Neural cell (in vitro differentiated cells): Measurements from ENCODE around the gene ODF2.

Experiments
- CTCF ChIP-seq: fragments of 450-650 bp; IDR thresholded peaks from 2 replicates; pipeline ENCODE4 v1.5.1; 2014; ENCODE audit warnings: antibody characterized with exemption, mild to moderate bottlenecking, moderate library complexity; ENCODE audit not compliant: poor library complexity, severe bottlenecking
- EP300 ChIP-seq: fragments of 450-650 bp; conservative IDR thresholded peaks from 2 replicates; pipeline ENCODE4 v1.6.1; 2014; ENCODE audit warnings: antibody characterized with exemption, mild to moderate bottlenecking, moderate library complexity; ENCODE audit not compliant: poor library complexity, severe bottlenecking
- EZH2 ChIP-seq: fragments of 200-600, 300-800 bp; shearing (Covaris generic), sonication (generic); IDR thresholded peaks from 2 replicates; pipeline ENCODE4 v1.6.1; 2014; ENCODE audit warnings: antibody characterized with exemption, low read length, borderline replicate concordance, mild to moderate bottlenecking; ENCODE audit not compliant: insufficient read depth, poor library complexity, severe bottlenecking
- MXI1 ChIP-seq: fragments of 450-650 bp; conservative IDR thresholded peaks from 2 replicates; pipeline ENCODE4 v1.6.1; 2014; ENCODE audit warnings: antibody characterized with exemption, mild to moderate bottlenecking; ENCODE audit not compliant: poor library complexity, severe bottlenecking
- POLR2AphosphoS5 ChIP-seq: IDR thresholded peaks from 2 replicates; pipeline ENCODE4 v1.6.1; 2012
- RAD21 ChIP-seq: fragments of 450-650 bp; conservative IDR thresholded peaks from 2 replicates; pipeline ENCODE4 v1.6.1; 2014; ENCODE audit warnings: antibody characterized with exemption, mild to moderate bottlenecking, moderate library complexity
- REST ChIP-seq: IDR thresholded peaks from 2 replicates; pipeline ENCODE4 v1.6.1; 2012; ENCODE audit warnings: borderline replicate concordance
- SMC3 ChIP-seq: fragments of 450-650 bp; conservative IDR thresholded peaks from 2 replicates; pipeline ENCODE4 v1.6.1; 2014; ENCODE audit warnings: antibody characterized with exemption, mild to moderate bottlenecking, moderate library complexity; ENCODE audit not compliant: poor library complexity
- TAF1 ChIP-seq: IDR thresholded peaks from 2 replicates; pipeline ENCODE4 v1.6.1; 2012; ENCODE audit warnings: low read depth

- no peak for TF ChIP-seq EZH2
- TF ChIP-seq CTCF = no peak
- TF ChIP-seq POLR2AphosphoS5 = no peak
- no peak for TF ChIP-seq SMC3
- TF ChIP-seq TAF1 = no peak
- TF ChIP-seq EP300 = no peak
- no peak for TF ChIP-seq RAD21
- no peak for TF ChIP-seq REST
- no peak for TF ChIP-seq MXI1
Measured at GRCh38 chr9:128424268-128424780, 31.5 kb upstream of the ODF2 start.
